A549 (cell line): Measurements from ENCODE around the gene MEI1.

Experiments used
- MAX ChIP-seq: IDR thresholded peaks from 2 replicates; pipeline ENCODE4 v1.6.1; 2012
- RNF2 ChIP-seq: fragments of 200-600 bp; sonication (generic); IDR thresholded peaks from 2 replicates; pipeline ENCODE4 v1.6.1; 2016; ENCODE audit warnings: low read depth, mild to moderate bottlenecking, antibody characterized with exemption, moderate library complexity, borderline replicate concordance
- SREBF2 ChIP-seq: fragments of 450-650 bp; IDR thresholded peaks from 2 replicates; pipeline ENCODE4 v1.6.1; 2014; ENCODE audit warnings: mild to moderate bottlenecking, moderate library complexity

- TF ChIP-seq RNF2 (no peak), MAX (no peak), SREBF2 (no peak)
Measured at GRCh38 chr22:41775338-41775737, 76.0 kb downstream of the MEI1 start.
